Neural cell (in vitro differentiated cells): ENCODE results near the gene NDUFA5.

Source experiments
- EP300 ChIP-seq: fragments of 450-650 bp; conservative IDR thresholded peaks from 2 replicates; pipeline ENCODE4 v1.6.1; 2014; ENCODE audit warnings: antibody characterized with exemption, mild to moderate bottlenecking, moderate library complexity; ENCODE audit not compliant: poor library complexity, severe bottlenecking
- EZH2 ChIP-seq: fragments of 200-600, 300-800 bp; shearing (Covaris generic), sonication (generic); IDR thresholded peaks from 2 replicates; pipeline ENCODE4 v1.6.1; 2014; ENCODE audit warnings: antibody characterized with exemption, low read length, borderline replicate concordance, mild to moderate bottlenecking; ENCODE audit not compliant: insufficient read depth, poor library complexity, severe bottlenecking
- MXI1 ChIP-seq: fragments of 450-650 bp; conservative IDR thresholded peaks from 2 replicates; pipeline ENCODE4 v1.6.1; 2014; ENCODE audit warnings: antibody characterized with exemption, mild to moderate bottlenecking; ENCODE audit not compliant: poor library complexity, severe bottlenecking
- POLR2AphosphoS5 ChIP-seq: IDR thresholded peaks from 2 replicates; pipeline ENCODE4 v1.6.1; 2012
- RAD21 ChIP-seq: fragments of 450-650 bp; conservative IDR thresholded peaks from 2 replicates; pipeline ENCODE4 v1.6.1; 2014; ENCODE audit warnings: antibody characterized with exemption, mild to moderate bottlenecking, moderate library complexity
- SMC3 ChIP-seq: fragments of 450-650 bp; conservative IDR thresholded peaks from 2 replicates; pipeline ENCODE4 v1.6.1; 2014; ENCODE audit warnings: antibody characterized with exemption, mild to moderate bottlenecking, moderate library complexity; ENCODE audit not compliant: poor library complexity
- TAF1 ChIP-seq: IDR thresholded peaks from 2 replicates; pipeline ENCODE4 v1.6.1; 2012; ENCODE audit warnings: low read depth
- TF ChIP-seq, protein P1 (sequence below): fragments of 450-650 bp; IDR thresholded peaks from 2 replicates; pipeline ENCODE4 v1.5.1; 2014; ENCODE audit warnings: antibody characterized with exemption, mild to moderate bottlenecking, moderate library complexity; ENCODE audit not compliant: poor library complexity, severe bottlenecking
- TF ChIP-seq, protein P2 (sequence below): IDR thresholded peaks from 2 replicates; pipeline ENCODE4 v1.6.1; 2012; ENCODE audit warnings: borderline replicate concordance

DNA sequence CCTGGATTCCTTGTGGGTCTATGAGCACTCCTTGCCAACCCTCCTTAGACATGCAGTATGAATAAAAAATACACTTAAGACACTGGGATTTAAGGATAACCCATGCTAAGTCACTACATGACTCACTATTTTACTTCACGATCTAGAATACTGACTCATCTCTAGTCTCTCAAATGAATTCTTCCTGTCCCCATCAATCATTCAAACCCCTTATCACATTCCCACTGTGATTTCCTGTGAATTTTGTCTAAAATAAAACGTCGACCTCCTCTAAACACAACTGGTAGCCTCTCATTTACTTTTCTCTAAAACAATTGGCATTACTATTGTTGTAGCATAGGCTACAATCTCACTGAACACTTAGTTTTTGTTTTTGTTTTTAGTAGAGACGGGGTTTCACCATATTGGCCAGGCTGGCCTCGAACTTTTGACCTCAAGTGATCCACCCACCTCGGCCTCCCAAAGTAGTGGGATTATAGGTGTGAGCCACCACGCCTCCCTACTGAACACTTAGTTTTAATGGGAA, 19.4 kb downstream of the NDUFA5 start:
- TF ChIP-seq TAF1 (no peak), EZH2 (no peak), EP300 (no peak), RAD21 (no peak), POLR2AphosphoS5 (no peak), SMC3 (no peak), MXI1 (no peak)
- TF ChIP-seq, protein P1, sequence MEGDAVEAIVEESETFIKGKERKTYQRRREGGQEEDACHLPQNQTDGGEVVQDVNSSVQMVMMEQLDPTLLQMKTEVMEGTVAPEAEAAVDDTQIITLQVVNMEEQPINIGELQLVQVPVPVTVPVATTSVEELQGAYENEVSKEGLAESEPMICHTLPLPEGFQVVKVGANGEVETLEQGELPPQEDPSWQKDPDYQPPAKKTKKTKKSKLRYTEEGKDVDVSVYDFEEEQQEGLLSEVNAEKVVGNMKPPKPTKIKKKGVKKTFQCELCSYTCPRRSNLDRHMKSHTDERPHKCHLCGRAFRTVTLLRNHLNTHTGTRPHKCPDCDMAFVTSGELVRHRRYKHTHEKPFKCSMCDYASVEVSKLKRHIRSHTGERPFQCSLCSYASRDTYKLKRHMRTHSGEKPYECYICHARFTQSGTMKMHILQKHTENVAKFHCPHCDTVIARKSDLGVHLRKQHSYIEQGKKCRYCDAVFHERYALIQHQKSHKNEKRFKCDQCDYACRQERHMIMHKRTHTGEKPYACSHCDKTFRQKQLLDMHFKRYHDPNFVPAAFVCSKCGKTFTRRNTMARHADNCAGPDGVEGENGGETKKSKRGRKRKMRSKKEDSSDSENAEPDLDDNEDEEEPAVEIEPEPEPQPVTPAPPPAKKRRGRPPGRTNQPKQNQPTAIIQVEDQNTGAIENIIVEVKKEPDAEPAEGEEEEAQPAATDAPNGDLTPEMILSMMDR, result no peak
- TF ChIP-seq, protein P2, sequence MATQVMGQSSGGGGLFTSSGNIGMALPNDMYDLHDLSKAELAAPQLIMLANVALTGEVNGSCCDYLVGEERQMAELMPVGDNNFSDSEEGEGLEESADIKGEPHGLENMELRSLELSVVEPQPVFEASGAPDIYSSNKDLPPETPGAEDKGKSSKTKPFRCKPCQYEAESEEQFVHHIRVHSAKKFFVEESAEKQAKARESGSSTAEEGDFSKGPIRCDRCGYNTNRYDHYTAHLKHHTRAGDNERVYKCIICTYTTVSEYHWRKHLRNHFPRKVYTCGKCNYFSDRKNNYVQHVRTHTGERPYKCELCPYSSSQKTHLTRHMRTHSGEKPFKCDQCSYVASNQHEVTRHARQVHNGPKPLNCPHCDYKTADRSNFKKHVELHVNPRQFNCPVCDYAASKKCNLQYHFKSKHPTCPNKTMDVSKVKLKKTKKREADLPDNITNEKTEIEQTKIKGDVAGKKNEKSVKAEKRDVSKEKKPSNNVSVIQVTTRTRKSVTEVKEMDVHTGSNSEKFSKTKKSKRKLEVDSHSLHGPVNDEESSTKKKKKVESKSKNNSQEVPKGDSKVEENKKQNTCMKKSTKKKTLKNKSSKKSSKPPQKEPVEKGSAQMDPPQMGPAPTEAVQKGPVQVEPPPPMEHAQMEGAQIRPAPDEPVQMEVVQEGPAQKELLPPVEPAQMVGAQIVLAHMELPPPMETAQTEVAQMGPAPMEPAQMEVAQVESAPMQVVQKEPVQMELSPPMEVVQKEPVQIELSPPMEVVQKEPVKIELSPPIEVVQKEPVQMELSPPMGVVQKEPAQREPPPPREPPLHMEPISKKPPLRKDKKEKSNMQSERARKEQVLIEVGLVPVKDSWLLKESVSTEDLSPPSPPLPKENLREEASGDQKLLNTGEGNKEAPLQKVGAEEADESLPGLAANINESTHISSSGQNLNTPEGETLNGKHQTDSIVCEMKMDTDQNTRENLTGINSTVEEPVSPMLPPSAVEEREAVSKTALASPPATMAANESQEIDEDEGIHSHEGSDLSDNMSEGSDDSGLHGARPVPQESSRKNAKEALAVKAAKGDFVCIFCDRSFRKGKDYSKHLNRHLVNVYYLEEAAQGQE, result no peak
